H1 (cell line): ENCODE results near the gene ZNF248. TPM values are rescaled to one million over a fixed set of nuclear protein-coding genes. Genes with fewer than 3 reads are reported as not detected.

ENCODE experiments used
- CTCF ChIA-PET: fragments of 300-600 bp; sonication (Branson Sonifier 250); formaldehyde crosslinking; loops from one replicate; lab custom pipeline; 2021; ENCODE audit not compliant: partially characterized antibody; lab: Charles Lee
- POLR2A ChIA-PET: fragments of 300-600 bp; sonication (Branson Sonifier 250); formaldehyde crosslinking; loops from one replicate; lab custom pipeline; 2021; ENCODE audit warnings: inconsistent platforms; ENCODE audit not compliant: partially characterized antibody; lab: Charles Lee
- DNase-seq, 2 experiments: peaks; one replicate each; pipeline versions ENCODE4 v3.0.0 to v3.0.0-alpha.2; 2010 to 2022; ENCODE audit warnings: low spot score in 2 of 2, low read depth in 1 of 2, mixed read lengths in 1 of 2
- FAIRE-seq: peaks from 2 replicates; lab custom pipeline; 2011; peaks lifted over from hg19 to GRCh38; lab: Jason Lieb, UNC
- H2AFZ ChIP-seq: 2 replicates; pipeline ENCODE4 v1.8.1; 2012; ENCODE audit warnings: low read length, inconsistent platforms
- H2AK5ac ChIP-seq: 2 replicates; pipeline ENCODE4 v1.6.1; 2013; ENCODE audit warnings: low read depth, low read length
- H2BK120ac ChIP-seq: replicated peaks from 2 replicates; pipeline ENCODE3; 2013; ENCODE audit warnings: low read depth, low read length, inconsistent platforms
- H2BK12ac ChIP-seq: 2 replicates; pipeline ENCODE4 v1.6.1; 2013; ENCODE audit warnings: low read depth, low read length
- H2BK15ac ChIP-seq: 2 replicates; pipeline ENCODE4 v1.6.1; 2013; ENCODE audit warnings: low read length
- H2BK20ac ChIP-seq: 2 replicates; pipeline ENCODE4 v1.6.1; 2013; ENCODE audit warnings: low read length
- H2BK5ac ChIP-seq: 2 replicates; pipeline ENCODE4 v1.6.1; 2013; ENCODE audit warnings: low read depth, low read length
- H3K14ac ChIP-seq: 2 replicates; pipeline ENCODE4 v1.6.1; 2013; ENCODE audit warnings: inconsistent platforms; ENCODE audit not compliant: insufficient read length
- H3K18ac ChIP-seq: 2 replicates; pipeline ENCODE4 v1.6.1; 2013; ENCODE audit warnings: low read length; ENCODE audit errors: extremely low read depth
- H3K23ac ChIP-seq: 2 replicates; pipeline ENCODE4 v1.6.1; 2013; ENCODE audit warnings: inconsistent platforms; ENCODE audit not compliant: insufficient read length
- H3K23me2 ChIP-seq: 2 replicates; pipeline ENCODE4 v1.6.1; 2013; ENCODE audit warnings: low read depth, low read length
- H3K27ac ChIP-seq: 2 replicates; pipeline ENCODE4 v1.6.1; 2011; ENCODE audit warnings: low read depth, low read length, inconsistent platforms
- H3K27me3 ChIP-seq, 4 experiments: replicated peaks in 1 of 4; 1 replicate in 1 of 4; 2 replicates in 3 of 4; pipeline versions ENCODE4 v1.6.1 to v1.8.1; 2011 to 2013; ENCODE audit warnings: low read length in 3 of 4, mild to moderate bottlenecking in 3 of 4, inconsistent platforms in 2 of 4, mixed read lengths in 2 of 4, moderate library complexity in 1 of 4; ENCODE audit not compliant: control insufficient read depth in 3 of 4, insufficient read depth in 3 of 4; ENCODE audit errors: extremely low read depth in 1 of 4
- H3K36me3 ChIP-seq, 4 experiments: 2 replicates each; pipeline versions ENCODE4 v1.6.1 to v1.8.1; 2011 to 2013; ENCODE audit warnings: mild to moderate bottlenecking in 4 of 4, low read length in 3 of 4, moderate library complexity in 2 of 4, control low read depth in 1 of 4, inconsistent platforms in 1 of 4; ENCODE audit not compliant: insufficient read depth in 4 of 4, control insufficient read depth in 2 of 4
- H3K4ac ChIP-seq: replicated peaks from 2 replicates; pipeline ENCODE3; 2013; ENCODE audit warnings: low read length, low read depth, mixed read lengths, inconsistent platforms; ENCODE audit not compliant: insufficient read length
- H3K4me1 ChIP-seq, 4 experiments: replicated peaks in 1 of 4; 1 replicate in 1 of 4; 2 replicates in 3 of 4; pipeline versions ENCODE4 v1.6.1 to v1.8.1; 2011 to 2013; ENCODE audit warnings: low read length in 3 of 4, inconsistent platforms in 2 of 4, mixed read lengths in 1 of 4; ENCODE audit not compliant: insufficient read depth in 4 of 4, control insufficient read depth in 3 of 4
- H3K4me2 ChIP-seq, 2 experiments: 2 replicates each; pipeline versions ENCODE4 v1.6.1 to v1.8.1; 2011 to 2013; ENCODE audit warnings: low read depth in 2 of 2, low read length in 2 of 2, control low read depth in 1 of 2, inconsistent platforms in 1 of 2, mild to moderate bottlenecking in 1 of 2; ENCODE audit not compliant: insufficient read depth in 1 of 2
- H3K4me3 ChIP-seq, 4 experiments: fragments of 200-600, 300-600 bp in 1 of 4; sonication (generic), shearing (Covaris generic), sonication (Bioruptor Twin) in 1 of 4; 2 replicates each; pipeline versions ENCODE4 v1.5.1 to v1.8.1; 2011 to 2016; ENCODE audit warnings: low read length in 4 of 4, low read depth in 3 of 4, control low read depth in 2 of 4, inconsistent platforms in 2 of 4, mild to moderate bottlenecking in 2 of 4, mixed read lengths in 1 of 4, moderate library complexity in 1 of 4; ENCODE audit not compliant: insufficient read depth in 2 of 4; ENCODE audit errors: extremely low read depth in 1 of 4
- H3K56ac ChIP-seq: replicated peaks from 2 replicates; pipeline ENCODE3; 2013; ENCODE audit warnings: low read depth, mild to moderate bottlenecking, mixed read lengths, low read length, inconsistent platforms; ENCODE audit not compliant: insufficient read length
- H3K79me1 ChIP-seq: 2 replicates; pipeline ENCODE4 v1.6.1; 2013; ENCODE audit warnings: low read depth, low read length, control low read depth
- H3K79me2 ChIP-seq, 2 experiments: 2 replicates each; pipeline versions ENCODE4 v1.6.1 to v1.8.1; 2012 to 2013; ENCODE audit warnings: low read length in 2 of 2, mild to moderate bottlenecking in 2 of 2, inconsistent platforms in 1 of 2; ENCODE audit not compliant: insufficient read depth in 2 of 2, control insufficient read depth in 1 of 2
- H3K9ac ChIP-seq, 4 experiments: replicated peaks in 1 of 4; 1 replicate in 1 of 4; 2 replicates in 3 of 4; pipeline versions ENCODE4 v1.6.1 to v1.8.1; 2011 to 2013; ENCODE audit warnings: low read depth in 3 of 4, low read length in 3 of 4, control low read depth in 2 of 4, mild to moderate bottlenecking in 2 of 4, moderate library complexity in 2 of 4, inconsistent platforms in 1 of 4; ENCODE audit errors: extremely low read depth in 1 of 4
- H3K9me3 ChIP-seq, 2 experiments: 2 replicates each; pipeline versions ENCODE4 v1.6.1 to v1.8.1; 2012 to 2013; ENCODE audit warnings: mild to moderate bottlenecking in 2 of 2, moderate library complexity in 2 of 2, control low read depth in 1 of 2, inconsistent platforms in 1 of 2, low read depth in 1 of 2, low read length in 1 of 2, mixed read lengths in 1 of 2; ENCODE audit not compliant: insufficient read depth in 2 of 2
- H4K20me1 ChIP-seq, 2 experiments: replicated peaks in 1 of 2; 2 replicates each; pipeline versions ENCODE3 to v1.8.1; 2011 to 2013; ENCODE audit warnings: inconsistent platforms in 2 of 2, low read length in 2 of 2, mild to moderate bottlenecking in 1 of 2; ENCODE audit not compliant: insufficient read depth in 2 of 2, control insufficient read depth in 1 of 2
- H4K5ac ChIP-seq: 2 replicates; pipeline ENCODE4 v1.6.1; 2013; ENCODE audit warnings: low read length, low read depth, mixed read lengths, inconsistent platforms; ENCODE audit not compliant: insufficient read length
- H4K8ac ChIP-seq: 2 replicates; pipeline ENCODE4 v1.8.0; 2013; ENCODE audit warnings: mild to moderate bottlenecking, moderate library complexity, low read length, inconsistent platforms; ENCODE audit not compliant: insufficient read depth; ENCODE audit errors: extremely low read depth
- H4K91ac ChIP-seq: replicated peaks from 2 replicates; pipeline ENCODE3; 2013; ENCODE audit warnings: low read length, mixed read lengths, inconsistent platforms; ENCODE audit not compliant: insufficient read length
- ATF2 ChIP-seq: IDR thresholded peaks from 2 replicates; pipeline ENCODE4 v1.6.1; 2012; ENCODE audit warnings: low read length, inconsistent platforms
- ATF3 ChIP-seq: IDR thresholded peaks from 2 replicates; pipeline ENCODE4 v1.6.1; 2011; ENCODE audit warnings: low read depth, mild to moderate bottlenecking, low read length; ENCODE audit not compliant: insufficient read depth
- BACH1 ChIP-seq: IDR thresholded peaks from 2 replicates; pipeline ENCODE4 v1.6.1; 2012; ENCODE audit warnings: low read length, improper control_type of control experiment
- BRCA1 ChIP-seq: IDR thresholded peaks from 2 replicates; pipeline ENCODE4 v1.6.1; 2012; ENCODE audit warnings: low read depth, low read length, improper control_type of control experiment
- EZH2 ChIP-seq: fragments of 200-600 bp; sonication (generic); IDR thresholded peaks from 2 replicates; pipeline ENCODE4 v1.7.1; 2012; ENCODE audit warnings: low read depth, mild to moderate bottlenecking, moderate library complexity, low read length, inconsistent platforms; ENCODE audit not compliant: severe bottlenecking
- FOSL1 ChIP-seq: IDR thresholded peaks from 2 replicates; pipeline ENCODE4 v1.6.1; 2011; ENCODE audit warnings: mild to moderate bottlenecking, low read depth, low read length, moderate library complexity; ENCODE audit not compliant: insufficient read depth
- GABPA ChIP-seq: IDR thresholded peaks from 2 replicates; pipeline ENCODE4 v1.6.1; 2011; ENCODE audit warnings: mild to moderate bottlenecking, low read length, moderate library complexity, borderline replicate concordance; ENCODE audit not compliant: insufficient read depth
- NANOG ChIP-seq: IDR thresholded peaks from 2 replicates; pipeline ENCODE4 v1.6.1; 2011; ENCODE audit warnings: low read length, low read depth, mild to moderate bottlenecking, inconsistent platforms; ENCODE audit not compliant: insufficient read depth, poor library complexity, severe bottlenecking
- RBBP5 ChIP-seq: IDR thresholded peaks from 2 replicates; pipeline ENCODE4 v1.7.1; 2012; ENCODE audit warnings: low read depth, mild to moderate bottlenecking, inconsistent platforms, low read length, moderate library complexity, borderline replicate concordance
- SIX5 ChIP-seq: IDR thresholded peaks from 2 replicates; pipeline ENCODE4 v1.6.1; 2011; ENCODE audit warnings: mild to moderate bottlenecking, low read depth, low read length
- TAF1 ChIP-seq: IDR thresholded peaks from 2 replicates; pipeline ENCODE4 v1.6.1; 2011; ENCODE audit warnings: mild to moderate bottlenecking, low read depth, low read length
- TBP ChIP-seq: IDR thresholded peaks from 2 replicates; pipeline ENCODE4 v1.6.1; 2011; ENCODE audit warnings: low read depth, low read length, improper control_type of control experiment
- YY1 ChIP-seq: IDR thresholded peaks from 2 replicates; pipeline ENCODE4 v1.6.1; 2011; ENCODE audit warnings: low read depth, mild to moderate bottlenecking, low read length
- polyA plus RNA-seq, 7 experiments: library from polyadenylated mRNA; depleted of rRNA in 3 of 7; stranded (reverse) in 5 of 7; unstranded in 2 of 7; fragments of >200 nt in 5 of 7; fragments of 200-250 nt in 2 of 7; gene quantifications; 1 replicate in 5 of 7; 2 replicates in 1 of 7; 4 replicates in 1 of 7; pipeline versions ENCODE4 v1.2.1 to v1.2.3, GENCODE V29; 2011 to 2013; ENCODE audit warnings: missing spikeins in 2 of 7, mixed read lengths in 2 of 7
- total RNA-seq: library from RNA; stranded (reverse); fragmentation: NEBNext Ultra II Directional; extraction: Animal tissue kit (Norgen Biotek cat#: 25700); gene quantifications from 2 replicates; pipeline ENCODE4 v1.2.1, GENCODE V29; 2021

ZNF248 gene
- total and polyA plus RNA-seq, 2 of the 8 experiments (the other 6 are each of a cell fraction or from before 2014, with no cell fraction given) = 9.1 TPM; not detected in 1

DNA sequence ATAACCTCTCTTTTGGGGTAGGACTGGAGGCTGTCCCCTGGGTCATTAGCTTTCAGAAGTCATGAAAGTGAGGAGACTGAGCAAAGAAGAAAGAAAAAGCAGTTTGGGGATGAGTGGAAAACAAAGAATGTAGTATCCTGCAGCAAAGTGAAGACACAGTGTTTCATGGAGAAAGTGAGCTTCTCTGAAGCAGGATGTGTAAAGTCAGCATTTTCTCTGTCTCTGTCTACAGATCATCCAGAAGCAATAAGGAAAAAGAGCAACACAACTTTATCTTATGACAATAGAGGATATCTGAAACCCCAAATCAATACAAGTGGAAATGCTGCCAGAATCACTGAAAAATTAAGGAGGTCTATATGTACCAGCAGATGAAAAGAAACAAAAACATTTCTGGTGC, 28.4 kb upstream of the ZNF248 start:
- Histone ChIP-seq H3K36me3 (no peaks in the 10 kb centered on the region; a peak in 1 of 8 replicates), H2BK5ac (no peak overlapping the region), H3K23me2 (no peaks in the 10 kb centered on the region), H2AFZ (no peak overlapping the region), H3K14ac (no peak overlapping the region), H3K79me1 (no peaks in the 10 kb centered on the region), H3K27me3 (no peaks in the 10 kb centered on the region), H3K18ac (no peak overlapping the region), H3K4me1 (no peaks in the 10 kb centered on the region), H3K9ac (no peak overlapping the region), H3K4me2 (no peak overlapping the region), H3K79me2 (no peaks in the 10 kb centered on the region), H3K23ac (no peak overlapping the region), H2AK5ac (no peak overlapping the region), H3K27ac (no peak overlapping the region), H2BK12ac (no peak overlapping the region), H3K9me3 (peaks cover 46 to 81% of the 10 kb centered on the region in 2 experiments), H4K5ac (no peak overlapping the region), H4K8ac (no peak overlapping the region), H2BK15ac (no peak overlapping the region), H3K56ac (no peak overlapping the region), H3K4ac (no peak overlapping the region), H4K91ac (no peak overlapping the region), H3K4me3 (no peak overlapping the region), H2BK20ac (no peak overlapping the region), H4K20me1 (no peaks in the 10 kb centered on the region), H2BK120ac (no peak overlapping the region)
- ChIA-PET CTCF (no interaction called here), POLR2A (no interaction called here)
- FAIRE-seq = no peak
- no peak for DNase-seq
- TF ChIP-seq RBBP5 (no peak), NANOG (no peak), YY1 (no peak), EZH2 (no peak), BACH1 (no peak), GABPA (no peak), FOSL1 (no peak), ATF2 (no peak), TBP (no peak), ATF3 (no peak), BRCA1 (no peak), TAF1 (no peak), SIX5 (no peak)
